Measurements from ENCODE around the gene PINK1. TPM values are rescaled to one million over a fixed set of nuclear protein-coding genes. Genes with fewer than 3 reads are reported as not detected.

Gene PINK1
- polyA plus RNA-seq, 1 of the 3 experiments (the other 2 are of a cell fraction): 24.4 TPM

- TF ChIP-seq ZBTB33 (IDR thresholded peaks at IDR 0.05; ENCODE audit: borderline replicate concordance, low read depth): no peak
- TF ChIP-seq YY1 (IDR thresholded peaks at IDR 0.05; ENCODE audit: low read depth): peak; percentile 76
- peak; percentile 80 for TF ChIP-seq MXI1 (IDR thresholded peaks at IDR 0.05; ENCODE audit: low read depth, low read length)
- TF ChIP-seq MAX (IDR thresholded peaks at IDR 0.05; ENCODE audit: low read depth): peak; percentile 79
- TF ChIP-seq RCOR1 (IDR thresholded peaks at IDR 0.05; ENCODE audit: low read length): peak; percentile 25; the same call in 1 of the 2 replicates
- no peak for TF ChIP-seq JUND (IDR thresholded peaks at IDR 0.05)
- TF ChIP-seq CHD2 (IDR thresholded peaks at IDR 0.05; ENCODE audit: low read length, partially characterized antibody): peak; percentile 93
- TF ChIP-seq RAD21 (IDR thresholded peaks at IDR 0.05; ENCODE audit: low read length): no peak
- TF ChIP-seq SMC3 (IDR thresholded peaks at IDR 0.05; ENCODE audit: low read depth, low read length): no peak
- no peak for TF ChIP-seq PBX3 (IDR thresholded peaks at IDR 0.05)
- TF ChIP-seq POLR2AphosphoS5 (IDR thresholded peaks at IDR 0.05; ENCODE audit: low read depth, low read length): peak; percentile 91
- TF ChIP-seq TAF1 (IDR thresholded peaks at IDR 0.05; ENCODE audit: borderline replicate concordance, low read depth, low read length): peak; percentile 58; the same call in 1 of the 2 replicates
- 0 out of 2 replicates have a peak, but pooled peaks have one; percentile 44 for TF ChIP-seq REST (IDR thresholded peaks at IDR 0.05; ENCODE audit: low read depth, low read length)
These were observed 28.2 kb downstream of the PINK1 start, which contains the start of gene DDOST (continued) for GRCh38 chr1:20661207-20662109.
